Middle frontal gyrus (tissue), 1 donor: ENCODE measurements around the gene S1PR5.
"Not testable (repeated sequence)": the region's sequence is repeated elsewhere in the genome, so short reads cannot be mapped to it uniquely, and the experiment has no call there.

Experiments
- DNase-seq: peaks from one replicate; pipeline ENCODE4 v3.0.0-alpha.2; 2015; ENCODE audit warnings: low spot score; ENCODE audit errors: extremely low spot score

Gene S1PR5

GRCh38 chr19:10544753-10545251 is 27.6 kb upstream of the S1PR5 start:
- DNase-seq: no peak

- no peak for DNase-seq
These were observed 27.1 kb upstream of the S1PR5 start for GRCh38 chr19:10544242-10544752.

DNA sequence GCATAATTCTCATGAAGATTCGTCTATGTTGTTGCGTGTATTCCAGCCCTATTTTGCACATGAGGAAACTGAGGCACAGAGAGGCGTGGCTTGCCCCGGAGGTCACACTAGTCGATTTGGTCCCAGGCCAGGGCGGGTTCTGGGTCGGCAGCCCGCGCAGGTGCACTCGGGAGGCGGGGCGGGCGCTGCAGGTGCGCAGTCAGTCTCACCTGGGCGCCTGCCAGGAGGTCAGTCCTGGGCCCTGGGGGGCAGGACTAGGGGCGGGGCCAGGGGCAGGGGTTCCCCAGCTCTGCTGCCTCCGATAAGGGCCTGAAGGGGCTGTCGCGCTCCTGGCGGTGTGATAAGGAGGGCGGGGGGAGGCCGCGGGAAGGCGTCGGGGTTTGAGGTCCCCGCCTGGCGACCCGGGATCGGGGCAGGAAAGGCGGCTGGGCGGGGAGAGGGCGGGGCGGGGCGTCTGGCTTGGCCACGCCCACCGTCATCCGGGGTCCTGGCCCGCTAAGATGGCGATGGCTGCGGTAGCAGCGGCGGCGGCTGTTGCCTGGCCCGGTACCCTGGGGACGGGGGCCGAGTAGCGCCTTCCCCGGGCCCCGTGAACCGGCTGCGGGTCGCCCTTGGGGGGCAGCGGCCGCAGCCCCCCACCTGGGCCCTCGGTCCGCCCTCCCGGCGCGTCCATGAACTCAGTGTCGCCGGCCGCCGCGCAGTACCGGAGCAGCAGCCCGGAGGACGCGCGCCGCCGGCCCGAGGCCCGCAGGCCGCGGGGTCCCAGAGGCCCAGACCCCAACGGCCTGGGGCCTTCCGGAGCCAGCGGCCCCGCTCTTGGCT is 26.4 kb upstream of the S1PR5 start, which contains the start of gene ATG4D:
Gene ATG4D (plus strand): TSS at position 485 of the 822 bp plus-strand sequence. CDS start 187 bp downstream, at position 672.
- DNase-seq: peak; percentile 50

- DNase-seq: no peak
These were observed 25.8 kb upstream of the S1PR5 start for GRCh38 chr19:10543059-10543419.

DNA sequence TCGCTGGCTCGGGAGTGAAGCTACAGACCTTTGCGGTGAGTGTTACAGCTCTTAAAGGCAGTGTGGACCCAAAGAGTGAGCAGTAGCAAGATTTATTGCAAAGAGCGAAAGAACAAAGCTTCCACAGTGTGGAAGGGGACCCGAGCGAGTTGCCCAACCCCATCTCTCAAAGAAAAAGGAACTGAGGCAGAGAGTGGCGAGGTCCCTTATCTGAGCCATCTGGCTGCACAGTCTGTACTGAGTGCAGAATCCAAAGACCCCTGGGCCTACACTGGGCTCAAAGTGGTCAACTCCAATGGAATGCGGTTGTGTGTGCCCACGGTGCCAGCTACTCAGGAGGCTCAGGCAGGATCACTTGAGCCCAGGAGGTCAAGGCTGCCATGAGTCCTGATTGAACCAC is 21.8 kb upstream of the S1PR5 start:
- not testable (repeated sequence) for DNase-seq

DNA sequence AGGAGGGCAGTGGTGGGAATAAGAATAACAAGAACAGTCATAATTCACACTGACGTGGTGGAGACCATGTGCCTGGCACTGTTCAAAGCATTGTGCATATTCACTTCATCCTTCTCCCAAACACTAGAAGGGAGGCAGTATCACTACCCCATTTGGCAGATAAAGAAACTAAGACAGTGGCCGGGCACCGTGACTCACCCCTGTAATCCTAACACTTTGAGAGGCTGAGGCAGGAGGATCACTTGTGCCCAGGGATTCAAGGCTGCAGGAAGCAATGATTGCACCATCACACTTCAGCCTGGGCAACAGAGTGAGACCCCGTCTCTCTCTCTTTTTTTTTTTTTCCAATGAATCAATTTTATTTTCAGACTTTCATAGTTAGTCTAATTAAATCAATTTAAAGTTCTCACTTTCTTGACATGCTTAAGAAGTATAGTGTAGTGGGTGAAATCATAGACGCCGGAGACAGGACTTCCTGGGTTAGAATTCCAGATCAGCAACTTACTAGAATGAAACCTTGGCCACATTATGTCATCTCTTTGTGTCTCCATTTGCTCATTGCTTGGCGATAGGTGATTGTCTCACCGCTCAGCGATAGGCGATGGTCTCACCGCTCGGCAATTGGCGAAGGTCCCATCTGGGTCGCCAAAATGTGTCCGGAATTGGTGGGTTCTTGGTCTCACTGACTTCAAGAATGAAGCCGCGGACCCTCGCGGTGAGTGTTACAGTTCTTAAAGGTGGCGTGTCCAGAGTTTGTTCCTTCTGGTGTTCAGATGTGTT is 21.1 kb upstream of the S1PR5 start:
- no peak for DNase-seq

DNA sequence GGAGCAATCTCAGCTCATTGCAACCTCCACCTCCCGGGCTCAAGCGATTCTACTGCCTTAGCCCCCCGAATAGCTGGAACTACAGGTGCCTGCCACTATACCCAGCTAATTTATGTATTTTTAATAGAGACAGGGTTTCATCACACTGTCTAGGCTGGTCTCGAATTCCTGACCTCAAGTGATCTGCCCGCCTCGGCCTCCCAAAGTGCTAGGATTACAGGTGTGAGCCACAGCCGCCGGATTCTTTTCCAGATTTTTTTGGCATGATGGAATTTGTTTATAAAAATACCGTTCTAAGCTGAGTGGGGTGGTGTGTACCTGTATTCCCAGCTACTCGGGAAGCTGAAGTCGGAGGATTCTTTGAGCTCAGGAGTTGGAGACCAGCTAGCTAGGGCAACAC is 20.4 kb upstream of the S1PR5 start:
- DNase-seq: no peak

GRCh38 chr19:10535613-10536012 is 18.4 kb upstream of the S1PR5 start:
- no peak for DNase-seq

GRCh38 chr19:10533646-10534386 is 16.6 kb upstream of the S1PR5 start:
- no peak for DNase-seq

GRCh38 chr19:10532457-10532856 is 15.2 kb upstream of the S1PR5 start:
- no peak for DNase-seq

DNA sequence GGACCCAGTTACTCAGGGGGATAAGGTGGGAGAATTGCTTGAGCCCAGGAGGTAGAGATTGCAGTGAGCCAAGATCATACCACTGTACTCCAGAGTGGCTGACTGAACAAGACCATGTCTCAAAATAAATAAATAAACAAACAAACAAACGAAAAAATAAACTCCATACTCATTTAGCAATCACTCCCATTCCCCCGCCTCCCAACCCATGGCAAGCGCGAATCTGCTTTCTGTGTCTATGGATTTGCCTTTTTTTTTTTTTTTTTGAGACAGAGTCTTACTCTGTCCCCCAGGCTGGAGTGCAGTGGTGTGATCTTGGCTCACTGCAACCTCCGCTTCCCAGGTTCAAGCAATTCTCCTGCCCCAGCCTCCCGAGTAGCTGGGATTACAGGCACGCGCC is 9.6 kb upstream of the S1PR5 start:
- not testable (repeated sequence) for DNase-seq

- no peak for DNase-seq
These were observed 8.4 kb upstream of the S1PR5 start for GRCh38 chr19:10525636-10526035.

DNA sequence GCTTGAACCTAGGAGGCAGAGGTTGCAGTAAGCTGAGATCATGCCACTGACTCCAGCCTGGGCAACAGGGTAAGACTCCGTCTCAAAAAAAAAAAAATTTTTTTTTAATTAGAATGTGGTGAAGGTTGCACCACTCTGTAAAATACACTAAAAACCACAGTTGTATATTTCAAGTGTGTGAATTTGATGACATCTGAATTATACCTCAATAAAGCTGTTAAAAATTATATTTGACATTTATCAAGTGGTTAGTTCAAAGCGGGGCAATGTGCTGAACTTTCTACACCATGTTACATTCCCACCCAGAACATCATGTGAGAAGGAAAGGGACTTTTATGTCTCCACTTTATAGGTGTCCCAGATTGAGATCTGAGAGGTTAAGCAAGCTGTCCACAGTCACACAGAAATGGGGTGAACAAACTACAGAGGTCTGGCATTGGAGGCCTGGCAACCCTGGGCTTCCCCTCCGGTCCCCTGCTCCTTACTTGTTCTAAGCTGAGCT is 5.9 kb upstream of the S1PR5 start:
- no peak for DNase-seq

- no peak for DNase-seq
These were observed 4.4 kb upstream of the S1PR5 start for GRCh38 chr19:10521461-10522171.

GRCh38 chr19:10520652-10521318 is 3.5 kb upstream of the S1PR5 start:
- DNase-seq: no peak

- no peak for DNase-seq
These were observed 2.2 kb upstream of the S1PR5 start for GRCh38 chr19:10519421-10519820.

DNA sequence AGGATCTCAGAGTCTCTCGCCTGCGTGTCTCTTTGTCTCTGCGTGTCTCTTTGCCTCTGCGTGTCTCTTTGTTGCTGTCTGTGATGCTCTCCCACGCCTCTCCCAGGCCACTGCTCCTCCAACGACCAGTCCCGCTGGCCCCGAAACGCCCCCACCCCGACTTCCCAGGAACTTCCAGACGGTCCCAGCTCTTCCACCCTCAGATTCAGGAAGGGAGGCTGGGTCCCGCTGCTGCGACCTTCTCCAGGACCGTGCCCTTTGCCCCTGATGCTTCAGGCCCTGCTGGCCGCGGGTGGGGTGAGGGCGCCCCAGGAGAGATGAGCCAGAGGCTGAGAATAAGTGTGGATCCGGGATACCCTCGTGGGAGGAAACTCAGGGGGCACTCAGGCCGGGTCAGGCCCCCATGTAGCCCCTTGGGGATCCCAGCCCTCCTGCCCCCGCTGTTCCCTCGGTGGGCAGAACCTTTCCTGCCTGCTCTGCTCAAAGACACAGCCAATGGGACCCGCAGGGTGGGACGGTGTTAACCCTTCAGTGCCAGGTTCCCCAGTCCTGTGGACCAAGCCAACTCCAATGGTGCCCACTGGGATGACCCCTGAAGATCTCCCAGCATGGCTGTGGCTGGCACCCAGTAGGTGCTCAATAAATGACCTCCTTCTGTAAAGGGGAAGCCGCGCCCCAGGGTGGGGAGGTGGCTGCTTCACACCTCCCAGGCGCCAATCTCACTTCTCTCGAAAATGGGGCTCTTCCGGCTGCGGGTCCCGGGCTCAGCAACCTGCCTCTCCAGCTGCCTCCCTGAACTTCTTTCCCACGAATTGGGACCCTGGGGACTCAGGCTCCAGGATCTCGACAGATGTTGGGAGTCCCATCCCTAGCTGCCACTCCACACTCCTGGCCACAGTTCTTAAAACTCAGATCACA is 1.5 kb upstream of the S1PR5 start:
- no peak for DNase-seq

- DNase-seq: no peak
These were observed 655 bp upstream of the S1PR5 start for GRCh38 chr19:10517760-10518443.
